Fibroblast of skin of abdomen (primary cell): ENCODE results near the gene REPS2. TPM values are rescaled to one million over a fixed set of nuclear protein-coding genes. Genes with fewer than 3 reads are reported as not detected.
"Not testable (repeated sequence)": the region's sequence is repeated elsewhere in the genome, so short reads cannot be mapped to it uniquely, and the experiment has no call there.

Source experiments
- DNase-seq: peaks from one replicate; pipeline ENCODE4 v3.0.0-alpha.2; 2013
- polyA plus RNA-seq, 2 experiments: library from polyadenylated mRNA; unstranded; fragments of 120-200 nt; gene quantifications; one replicate each; pipeline ENCODE4 v1.2.1, GENCODE V29; 2013; ENCODE audit not compliant: insufficient read length in 2 of 2

Gene REPS2
- polyA plus RNA-seq (2013, experiment 1 of 2; ENCODE audit: insufficient read length) = 0.89 TPM
- 0.96 TPM for polyA plus RNA-seq (2013, experiment 2 of 2; ENCODE audit: insufficient read length)

- peak; percentile 54 for DNase-seq
These were observed at the start of gene REPS2 for GRCh38 chrX:16946361-16946964. REPS2 (plus strand) TSS chrX:16946658; CDS start chrX:16946862, 204 bp downstream.

GRCh38 chrX:16897445-16897844 is 49.0 kb upstream of the REPS2 start:
- DNase-seq = no peak

- DNase-seq = no peak
These were observed 43.0 kb upstream of the REPS2 start for GRCh38 chrX:16903274-16904022.

GRCh38 chrX:16910376-16910775 is 36.1 kb upstream of the REPS2 start:
- no peak for DNase-seq

GRCh38 chrX:16914058-16914457 is 32.4 kb upstream of the REPS2 start:
- DNase-seq = no peak

- no peak for DNase-seq
These were observed 29.9 kb upstream of the REPS2 start for GRCh38 chrX:16916561-16916960.

- DNase-seq = no peak
These were observed 29.3 kb upstream of the REPS2 start for GRCh38 chrX:16917120-16917519.

- DNase-seq = no peak
These were observed 27.5 kb upstream of the REPS2 start for GRCh38 chrX:16918979-16919378.

GRCh38 chrX:16920075-16920474 is 26.4 kb upstream of the REPS2 start:
- DNase-seq = no peak

GRCh38 chrX:16923157-16923556 is 23.3 kb upstream of the REPS2 start:
- DNase-seq = no peak

GRCh38 chrX:16924631-16925480 is 21.6 kb upstream of the REPS2 start:
- no peak for DNase-seq

- no peak for DNase-seq
These were observed 16.1 kb upstream of the REPS2 start for GRCh38 chrX:16930392-16930791.

GRCh38 chrX:16931371-16931770 is 15.1 kb upstream of the REPS2 start:
- DNase-seq = no peak

GRCh38 chrX:16931855-16932575 is 14.4 kb upstream of the REPS2 start:
- no peak for DNase-seq

GRCh38 chrX:16934185-16934584 is 12.3 kb upstream of the REPS2 start:
- no peak for DNase-seq

GRCh38 chrX:16946971-16947562 is 609 bp downstream of the REPS2 start:
- no peak for DNase-seq

GRCh38 chrX:16950423-16950822 is 4.0 kb downstream of the REPS2 start:
- no peak for DNase-seq

- peak; percentile 5 for DNase-seq
These were observed 7.3 kb downstream of the REPS2 start for GRCh38 chrX:16953606-16954211.

- no peak for DNase-seq
These were observed 11.3 kb downstream of the REPS2 start for GRCh38 chrX:16957751-16958150.

- no peak for DNase-seq
These were observed 11.9 kb downstream of the REPS2 start for GRCh38 chrX:16958356-16958755.

- DNase-seq = not testable (repeated sequence)
These were observed 16.2 kb downstream of the REPS2 start for GRCh38 chrX:16962661-16963060.

GRCh38 chrX:16963216-16963615 is 16.8 kb downstream of the REPS2 start:
- DNase-seq = peak; percentile 5
